Measurements from ENCODE around the gene NR6A1.

The NR6A1 gene

DNA sequence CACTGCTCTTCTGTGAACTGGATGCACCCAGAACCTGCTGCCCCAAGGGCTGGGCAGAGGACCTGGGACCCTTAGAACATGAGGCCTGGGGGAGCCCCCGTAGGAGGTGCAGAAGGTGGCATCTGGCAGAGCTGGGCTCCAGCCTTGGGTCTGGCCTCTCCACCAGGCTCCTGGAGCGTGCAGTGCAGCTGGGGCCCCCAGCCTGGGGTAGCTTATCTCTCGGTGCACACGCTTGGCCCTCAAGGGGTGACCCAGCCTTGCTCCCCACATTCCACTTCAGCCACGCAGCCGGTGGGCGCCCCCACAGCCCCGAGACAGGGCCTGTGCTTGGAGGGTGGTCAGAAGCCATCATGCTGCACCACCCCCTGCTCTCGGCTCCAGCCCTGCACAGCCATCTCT is 258.3 kb downstream of the NR6A1 start:
- no peak overlapping the region for H3K4me3 ChIP-seq (ENCODE audit: low read depth, low read length)
- TF ChIP-seq CTCF (IDR thresholded peaks at IDR 0.05; ENCODE audit: low read depth, low read length), result no peak
- DNase-seq (ENCODE audit: low read depth, low spot score), result no peak
- in situ Hi-C loops (cut with HindIII; ENCODE audit: low sequenced_read_pairs), result no loop called here

DNA sequence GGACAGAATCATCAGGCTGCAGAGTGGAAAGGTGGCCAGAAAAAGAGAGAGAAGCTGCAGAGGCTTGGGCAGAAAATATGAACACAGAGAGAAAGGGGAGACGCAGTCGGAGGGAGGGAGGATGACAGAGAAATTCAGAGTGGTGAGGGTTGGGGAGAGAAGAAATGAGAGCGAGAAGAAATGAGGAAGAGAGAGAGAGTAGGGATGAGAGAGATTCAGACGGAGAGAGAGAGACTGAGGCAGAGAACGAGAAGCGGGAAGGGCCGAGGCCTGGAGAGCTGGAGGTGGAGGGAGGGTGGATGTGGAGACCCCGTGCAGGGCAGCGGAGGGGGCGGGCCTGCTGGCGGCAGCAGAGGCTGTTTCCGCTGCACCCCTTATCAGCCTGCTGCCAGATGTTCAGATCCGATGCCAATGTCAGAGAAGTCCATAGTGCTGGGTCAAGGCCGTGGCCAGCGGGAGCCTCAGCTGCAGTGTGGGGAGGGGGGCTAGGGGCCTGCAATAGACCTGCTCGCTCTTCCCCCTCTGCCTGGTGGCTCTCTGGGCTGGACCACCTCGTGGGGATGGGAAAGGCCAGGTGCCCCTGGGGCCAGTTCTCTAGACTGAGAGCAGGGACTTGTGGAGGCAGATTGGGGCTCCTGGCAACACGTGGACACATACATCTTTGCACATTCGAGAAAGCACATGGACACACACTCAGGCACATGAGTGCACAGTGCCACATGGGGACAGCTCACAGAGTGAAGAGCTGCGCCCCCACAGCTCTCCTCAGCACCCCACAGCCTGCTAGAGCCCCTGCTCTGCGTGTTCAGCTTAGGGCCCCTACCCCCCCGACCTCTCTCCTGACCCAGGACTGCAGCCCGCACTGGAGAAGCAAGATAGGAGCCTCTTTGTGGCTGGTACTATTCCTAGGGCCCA is 259.0 kb downstream of the NR6A1 start:
- no peak overlapping the region for H3K4me3 ChIP-seq (ENCODE audit: low read depth, low read length)
- in situ Hi-C loops (cut with HindIII; ENCODE audit: low sequenced_read_pairs), result no loop called here
- no peak for DNase-seq (ENCODE audit: low read depth, low spot score)
- no peak for TF ChIP-seq CTCF (IDR thresholded peaks at IDR 0.05; ENCODE audit: low read depth, low read length)

DNA sequence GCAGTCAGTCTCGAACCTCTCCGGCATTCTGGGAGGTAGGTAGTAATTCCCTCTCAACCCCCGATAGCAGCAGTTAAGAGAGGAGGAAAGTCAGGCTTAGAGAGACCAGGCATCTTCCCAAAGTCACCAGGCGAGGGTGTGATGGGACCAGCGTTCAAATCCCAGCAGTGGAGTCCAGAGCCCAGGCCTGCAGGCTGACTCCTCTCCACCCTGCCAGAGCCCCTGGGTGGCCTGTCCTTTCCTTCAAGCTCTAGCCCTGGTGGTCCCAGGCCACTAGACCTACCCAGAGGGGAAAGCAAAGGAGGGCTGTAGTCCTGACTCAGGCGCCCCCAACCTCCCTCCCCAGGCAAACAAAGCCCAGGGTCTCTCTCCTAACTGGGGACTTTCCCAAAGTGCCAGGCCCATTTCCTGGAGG is 259.7 kb downstream of the NR6A1 start:
- no peak for TF ChIP-seq CTCF (IDR thresholded peaks at IDR 0.05; ENCODE audit: low read depth, low read length)
- in situ Hi-C loops (cut with HindIII; ENCODE audit: low sequenced_read_pairs), result no loop called here
- H3K4me3 ChIP-seq (ENCODE audit: low read depth, low read length), result no peak overlapping the region
- no peak for DNase-seq (ENCODE audit: low read depth, low spot score)

- no peak for TF ChIP-seq CTCF (IDR thresholded peaks at IDR 0.05; ENCODE audit: low read depth, low read length)
- no peak for DNase-seq (ENCODE audit: low read depth, low spot score)
- no peak overlapping the region for H3K4me3 ChIP-seq (ENCODE audit: low read depth, low read length)
- in situ Hi-C loops (cut with HindIII; ENCODE audit: low sequenced_read_pairs), result no loop called here
Measured at GRCh38 chr9:124510650-124511425, 260.3 kb downstream of the NR6A1 start.

DNA sequence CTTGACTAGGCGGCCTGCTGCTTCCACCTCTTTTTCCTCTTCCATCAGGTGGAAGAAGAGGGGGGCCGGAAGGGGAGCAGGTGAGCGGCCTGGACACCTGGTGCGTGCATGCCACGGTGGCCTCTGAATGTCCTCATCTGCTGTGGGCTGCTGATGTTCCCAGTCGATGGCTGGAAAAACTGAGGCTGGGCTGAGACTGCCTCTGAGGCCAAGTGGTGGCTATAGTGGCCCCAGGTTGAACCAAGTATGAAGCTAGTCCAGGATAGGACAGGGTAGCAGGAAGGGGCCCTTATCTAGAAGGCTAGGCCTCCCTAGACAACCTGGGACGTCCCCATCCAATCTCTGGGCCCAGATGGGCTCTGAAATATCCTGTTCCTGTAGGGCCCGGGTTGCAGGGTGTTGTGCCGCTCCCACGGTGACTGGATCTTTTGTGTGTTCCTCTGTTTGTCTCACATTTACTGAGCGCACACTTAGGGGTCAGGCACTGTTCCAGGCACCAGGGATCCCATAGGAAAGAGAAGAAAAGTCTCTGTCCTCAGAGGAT is 263.2 kb downstream of the NR6A1 start:
- H3K4me3 ChIP-seq (ENCODE audit: low read depth, low read length), result no peak overlapping the region
- DNase-seq (ENCODE audit: low read depth, low spot score), result no peak
- no peak for TF ChIP-seq CTCF (IDR thresholded peaks at IDR 0.05; ENCODE audit: low read depth, low read length)
- in situ Hi-C loops (cut with HindIII; ENCODE audit: low sequenced_read_pairs), result no loop called here
